HepG2 (cell line): ENCODE data around the gene DNAAF8. TPM values are rescaled to one million over a fixed set of nuclear protein-coding genes. Genes with fewer than 3 reads are reported as not detected.

Source experiments
- ATAC-seq: fragments of 200-7000 bp; cut with Tn5 transposase; 3 replicates; pipeline ENCODE4 v1.9.1; 2020; ENCODE audit warnings: mild to moderate bottlenecking, moderate library complexity
- BruUV-seq: library from RNA; stranded (reverse); fragments of 400-500 nt; replicated peaks from 2 replicates; lab custom pipeline; 2021; lab: Mats Ljungman, UMichigan
- CTCF ChIA-PET: fragments of 300-600 bp; formaldehyde crosslinking; extraction: SDS; loops from one replicate; lab custom pipeline; 2021; ENCODE audit warnings: low total read pairs, inconsistent platforms, low intra/inter-chr PET ratio; lab: Yijun Ruan, JAX
- POLR2A ChIA-PET: fragments of 350-600 bp; sonication (Branson Sonifier 250); formaldehyde crosslinking; loops from one replicate; lab custom pipeline; 2020; ENCODE audit warnings: antibody characterized with exemption, inconsistent platforms; lab: Yijun Ruan, JAX
- DNase-seq: peaks from one replicate; pipeline ENCODE4 v3.0.0-alpha.2; 2015; ENCODE audit warnings: low spot score
- FAIRE-seq: peaks from 3 replicates; lab custom pipeline; 2011; peaks lifted over from hg19 to GRCh38; lab: Jason Lieb, UNC
- H2AFZ ChIP-seq: one replicate; pipeline ENCODE4 v1.6.1; 2011; ENCODE audit warnings: low read length, inconsistent platforms
- H3K27ac ChIP-seq: fragments of 300-600 bp; 3 replicates; pipeline ENCODE4 v1.8.0; 2011; ENCODE audit warnings: mixed run types, mild to moderate bottlenecking, mixed read lengths, low read length, inconsistent platforms; ENCODE audit not compliant: insufficient read depth; ENCODE audit errors: extremely low read length
- H3K27me3 ChIP-seq, 2 experiments: fragments of 200-600 bp in 1 of 2; 2 replicates in 1 of 2; 3 replicates in 1 of 2; pipeline versions ENCODE4 v1.6.0 to v1.8.0; 2011; ENCODE audit warnings: low read length in 2 of 2, mild to moderate bottlenecking in 2 of 2, moderate library complexity in 2 of 2, inconsistent platforms in 1 of 2; ENCODE audit not compliant: insufficient read depth in 2 of 2, control insufficient read depth in 1 of 2
- H3K36me3 ChIP-seq, 2 experiments: fragments of 200-600 bp in 1 of 2; replicated peaks in 1 of 2; 2 replicates in 1 of 2; 3 replicates in 1 of 2; pipeline versions ENCODE4 v1.5.1 to v1.8.0; 2011; ENCODE audit warnings: low read length in 2 of 2, inconsistent platforms in 1 of 2; ENCODE audit not compliant: insufficient read depth in 2 of 2, control insufficient read depth in 1 of 2
- H3K4me1 ChIP-seq: 2 replicates; pipeline ENCODE4 v1.5.1; 2012; ENCODE audit warnings: low read length, inconsistent platforms; ENCODE audit not compliant: insufficient read depth
- H3K4me2 ChIP-seq: 2 replicates; pipeline ENCODE4 v1.6.0; 2011; ENCODE audit warnings: low read depth, low read length, inconsistent platforms
- H3K4me3 ChIP-seq, 3 experiments: fragments of 200-600 bp in 1 of 3; sonication (generic), shearing (Covaris generic) in 1 of 3; replicated peaks in 1 of 3; 2 replicates each; pipeline ENCODE4 v1.5.1; 2011 to 2016; ENCODE audit warnings: low read length in 3 of 3, inconsistent platforms in 2 of 3, low read depth in 2 of 3, mild to moderate bottlenecking in 2 of 3, control low read depth in 1 of 3, mixed read lengths in 1 of 3; ENCODE audit not compliant: insufficient read depth in 1 of 3
- H3K79me2 ChIP-seq: one replicate; pipeline ENCODE4 v1.6.1; 2011; ENCODE audit warnings: low read length, inconsistent platforms; ENCODE audit not compliant: insufficient read depth
- H3K9ac ChIP-seq: 2 replicates; pipeline ENCODE4 v1.6.0; 2011; ENCODE audit warnings: mild to moderate bottlenecking, low read depth, low read length, inconsistent platforms; ENCODE audit not compliant: insufficient read depth
- H3K9me3 ChIP-seq: 2 replicates; pipeline ENCODE4 v1.5.1; 2012; ENCODE audit warnings: mild to moderate bottlenecking, low read length
- H4K20me1 ChIP-seq: 2 replicates; pipeline ENCODE4 v1.6.0; 2011; ENCODE audit warnings: inconsistent platforms, mild to moderate bottlenecking, low read length, moderate library complexity; ENCODE audit not compliant: insufficient read depth
- GABPB1 ChIP-seq: IDR thresholded peaks from 2 replicates; pipeline ENCODE4 v1.6.1; 2016; ENCODE audit warnings: mild to moderate bottlenecking, missing genetic modification reagents, moderate library complexity, missing compliant biosample characterization
- ZBTB21 ChIP-seq: sonication (generic); formaldehyde crosslinking; IDR thresholded peaks from 2 replicates; pipeline ENCODE4 v1.4.0; 2020; ENCODE audit warnings: missing genetic modification reagents
- ZNF687 ChIP-seq: sonication (generic); formaldehyde crosslinking; IDR thresholded peaks from 2 replicates; pipeline ENCODE4 v1.5.1; 2020; ENCODE audit warnings: mild to moderate bottlenecking, missing genetic modification reagents, moderate library complexity
- WGBS: methylation state at CpG from one replicate; pipeline ENCODE4 v1.1.6; 2017; ENCODE audit warnings: low lambda C conversion rate; 5-methylcytosine and 5-hydroxymethylcytosine counted together
- in situ Hi-C: cut with HindIII; loops from 2 replicates; pipeline ENCODE4 v1.10.0; 2017; ENCODE audit warnings: low pct_unique_long_range_greater_than_20kb; ENCODE audit not compliant: extremely low pct_ligation_motif_present
- intact Hi-C: fragments of 100-400 bp; cut with micrococcal nuclease; formaldehyde crosslinking; loops from one replicate; pipeline ENCODE4 v1.10.0; 2022; ENCODE audit not compliant: unreplicated experiment
- polyA plus RNA-seq, 8 experiments: library from polyadenylated mRNA; depleted of rRNA in 3 of 8; stranded (reverse) in 7 of 8; unstranded in 1 of 8; fragments of >200 nt; fragmentation: Illumina TruSeq in 4 of 8; extraction: Trizol in 4 of 8; gene quantifications; 2 replicates each; pipeline versions ENCODE4 v1.2.1 to v1.2.3, GENCODE V29; 2011 to 2016; ENCODE audit warnings: low read depth in 4 of 8, missing spikeins in 1 of 8, mixed read lengths in 1 of 8; ENCODE audit not compliant: insufficient read depth in 1 of 8
- total RNA-seq, 5 experiments: library from RNA; depleted of rRNA; stranded (reverse); fragments of >200 nt; fragmentation: Illumina TruSeq; extraction: Trizol; gene quantifications; 2 replicates each; pipeline ENCODE4 v1.2.3, GENCODE V29; 2016; ENCODE audit warnings: low read depth in 1 of 5

DNAAF8 gene
- total and polyA plus RNA-seq, 2 of the 13 experiments (the other 11 are each of a cell fraction or from before 2014, with no cell fraction given), result 0.44 TPM; not detected in 1

GRCh38 chr16:4796982-4797804 is 62.9 kb downstream of the DNAAF8 start:
- BruUV-seq, result no TSS peak
- Histone ChIP-seq H3K9me3 (no peaks in the 10 kb centered on the region), H3K79me2 (no peaks in the 10 kb centered on the region), H4K20me1 (no peaks in the 10 kb centered on the region), H3K9ac (no peak overlapping the region), H2AFZ (no peak overlapping the region), H3K4me1 (peaks cover 26% of the 10 kb centered on the region), H3K4me3 (no peak overlapping the region), H3K36me3 (peaks cover 0 to 8% of the 10 kb centered on the region in 2 experiments; a peak in 2 of 5 replicates), H3K4me2 (no peak overlapping the region), H3K27ac (no peak overlapping the region), H3K27me3 (no peaks in the 10 kb centered on the region)
- TF ChIP-seq ZNF687 (CRISPR knock-in tag) (no peak), GABPB1 (CRISPR knock-in tag) (no peak), ZBTB21 (CRISPR knock-in tag) (no peak)
- ChIA-PET CTCF (no interaction called here), POLR2A (no interaction called here)
- in situ Hi-C loops (no loop called here), intact Hi-C loops (no loop called here)
- 82% methylated on average over 16 of the region's 21 CpGs for WGBS
- ATAC-seq (no peak), FAIRE-seq (no peak), DNase-seq (no peak)
